Endometrial microvascular endothelial cells (primary cell): ENCODE results near the gene ATCAY. TPM values are rescaled to one million over a fixed set of nuclear protein-coding genes. Genes with fewer than 3 reads are reported as not detected.

Experiments
- in situ Hi-C: cut with HindIII; loops from 2 replicates; pipeline ENCODE4 v1.10.0; 2017; ENCODE audit warnings: low sequenced_read_pairs, low pct_unique_long_range_greater_than_20kb; ENCODE audit errors: inconsistent ontology term
- total RNA-seq: library from RNA; depleted of rRNA; stranded (reverse); fragments of >200 nt; gene quantifications from one replicate; pipeline ENCODE4 v1.2.3, GENCODE V29; 2015; ENCODE audit errors: inconsistent ontology term

Gene ATCAY, protein sequence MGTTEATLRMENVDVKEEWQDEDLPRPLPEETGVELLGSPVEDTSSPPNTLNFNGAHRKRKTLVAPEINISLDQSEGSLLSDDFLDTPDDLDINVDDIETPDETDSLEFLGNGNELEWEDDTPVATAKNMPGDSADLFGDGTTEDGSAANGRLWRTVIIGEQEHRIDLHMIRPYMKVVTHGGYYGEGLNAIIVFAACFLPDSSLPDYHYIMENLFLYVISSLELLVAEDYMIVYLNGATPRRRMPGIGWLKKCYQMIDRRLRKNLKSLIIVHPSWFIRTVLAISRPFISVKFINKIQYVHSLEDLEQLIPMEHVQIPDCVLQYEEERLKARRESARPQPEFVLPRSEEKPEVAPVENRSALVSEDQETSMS
- total RNA-seq, result not detected

DNA sequence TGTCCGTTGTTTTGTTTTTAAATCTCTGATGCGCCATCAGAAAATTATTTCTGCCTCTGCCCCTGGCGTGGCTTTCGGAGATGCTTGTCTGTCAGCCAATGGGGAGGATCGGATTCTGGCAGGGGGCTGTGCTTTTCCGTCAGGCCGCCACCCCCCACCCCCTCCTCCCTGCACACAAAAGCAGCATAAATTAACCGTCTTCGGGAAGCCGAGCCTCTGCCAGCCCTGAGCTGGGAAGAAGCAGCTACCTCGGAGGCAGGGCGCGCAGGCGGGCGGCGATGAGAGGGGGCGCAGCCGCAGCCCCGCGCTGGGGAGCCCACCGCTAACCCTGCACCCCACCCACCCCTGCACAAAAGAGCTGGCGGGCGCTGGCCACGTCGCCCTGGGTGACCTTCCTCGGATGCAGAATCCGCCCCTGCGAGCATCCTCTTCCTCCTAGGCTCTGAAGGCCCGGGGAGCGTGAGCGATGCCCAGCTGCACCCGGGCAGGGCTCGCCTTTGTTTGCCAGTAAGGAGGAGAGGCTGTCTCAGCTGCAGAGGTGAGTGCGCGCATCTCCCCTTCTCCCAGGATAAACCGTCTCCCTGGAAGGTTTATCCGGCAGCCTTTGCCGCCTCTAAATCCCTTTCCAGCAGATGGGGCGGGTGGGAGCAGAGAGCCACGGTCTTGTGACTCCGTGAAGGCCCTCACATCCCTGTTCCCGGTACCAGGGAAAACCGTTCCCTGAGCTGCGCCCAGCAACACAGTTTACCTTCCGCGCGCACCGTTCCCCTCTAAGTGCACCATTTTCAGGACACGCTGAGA is at the start of gene ATCAY:
Gene ATCAY, plus strand, starts transcription at position 215 of the 801 bp plus-strand sequence. CDS start 5,083 bp downstream, outside the sequence.
- in situ Hi-C loops, result no loop called here

DNA sequence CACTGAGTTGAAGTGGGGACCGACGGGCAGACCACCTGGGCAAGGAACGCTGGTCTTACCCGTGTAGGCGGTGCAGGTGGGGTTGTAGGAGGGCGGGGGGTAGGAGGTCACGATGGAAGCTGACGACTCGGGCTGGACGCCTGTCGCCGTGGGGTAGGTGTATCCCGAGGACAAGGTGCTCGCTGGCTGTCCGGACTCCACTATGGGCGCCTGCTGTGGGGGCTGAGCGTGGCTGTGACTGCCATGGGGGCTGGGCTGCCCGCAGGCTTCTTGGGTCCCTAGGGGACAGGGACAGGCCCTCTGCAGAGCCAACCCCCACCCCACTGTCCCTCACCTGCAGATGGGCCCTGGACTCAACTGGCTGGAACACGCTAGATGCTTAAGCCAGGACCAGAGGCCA is 48.9 kb upstream of the ATCAY start:
- in situ Hi-C loops, result no loop called here

DNA sequence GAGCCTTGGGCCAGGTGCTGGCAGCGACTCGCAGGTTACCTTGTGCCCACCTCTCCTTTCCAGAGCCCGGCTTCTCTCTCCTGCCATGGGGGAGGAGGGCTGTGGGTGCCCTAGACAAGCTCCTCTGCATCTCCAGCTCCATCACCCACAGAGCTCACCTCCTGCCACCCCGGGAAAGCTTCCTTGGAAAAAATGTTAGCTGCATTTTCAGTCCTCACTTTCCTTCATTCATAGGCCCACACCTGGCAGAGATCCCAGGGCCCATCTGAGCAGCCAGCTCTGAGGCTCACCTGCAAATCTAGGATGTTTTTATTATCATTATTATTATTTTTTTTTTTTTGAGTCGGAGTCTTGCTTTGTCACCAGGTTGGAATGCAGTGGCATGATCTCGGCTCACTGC is 48.5 kb upstream of the ATCAY start:
- in situ Hi-C loops, result no loop called here

DNA sequence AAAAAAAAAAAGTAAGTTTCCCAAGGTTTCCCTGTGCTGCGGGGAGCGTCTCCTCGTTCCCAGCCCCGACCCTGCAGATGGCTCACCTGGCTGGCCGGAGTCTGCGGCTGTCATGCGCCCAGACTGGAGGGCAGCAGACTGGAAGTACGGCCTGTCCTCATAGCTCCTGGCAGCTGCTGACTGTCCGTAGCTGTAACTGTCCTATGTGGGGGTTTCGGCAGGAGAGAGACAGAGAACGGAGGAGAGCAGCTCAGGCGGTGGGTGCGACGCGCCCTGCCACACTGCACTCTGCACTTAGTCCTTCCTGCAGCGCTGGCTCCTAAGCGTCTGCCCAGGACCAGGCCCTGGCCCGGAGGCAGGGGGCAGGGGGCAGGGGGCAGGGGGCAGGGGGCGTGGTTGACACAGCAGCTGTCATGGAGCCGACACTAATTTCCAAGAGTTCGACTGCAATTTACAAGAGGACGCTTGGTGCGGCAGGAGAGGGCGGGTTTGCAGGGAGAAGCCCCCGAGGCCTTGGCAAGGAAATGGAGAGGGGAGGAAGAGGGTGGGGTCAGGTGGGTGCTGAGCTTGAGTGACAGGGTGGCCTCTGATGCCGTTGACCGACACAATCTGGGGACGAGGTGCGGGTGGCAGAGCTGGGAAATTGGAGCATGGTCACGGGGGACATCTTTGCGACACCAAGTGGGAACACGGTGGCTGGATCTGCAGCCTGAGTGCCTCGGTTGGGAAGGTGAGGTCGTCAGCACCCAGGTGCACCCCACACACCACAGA is 46.7 kb upstream of the ATCAY start:
- in situ Hi-C loops, result no loop called here

DNA sequence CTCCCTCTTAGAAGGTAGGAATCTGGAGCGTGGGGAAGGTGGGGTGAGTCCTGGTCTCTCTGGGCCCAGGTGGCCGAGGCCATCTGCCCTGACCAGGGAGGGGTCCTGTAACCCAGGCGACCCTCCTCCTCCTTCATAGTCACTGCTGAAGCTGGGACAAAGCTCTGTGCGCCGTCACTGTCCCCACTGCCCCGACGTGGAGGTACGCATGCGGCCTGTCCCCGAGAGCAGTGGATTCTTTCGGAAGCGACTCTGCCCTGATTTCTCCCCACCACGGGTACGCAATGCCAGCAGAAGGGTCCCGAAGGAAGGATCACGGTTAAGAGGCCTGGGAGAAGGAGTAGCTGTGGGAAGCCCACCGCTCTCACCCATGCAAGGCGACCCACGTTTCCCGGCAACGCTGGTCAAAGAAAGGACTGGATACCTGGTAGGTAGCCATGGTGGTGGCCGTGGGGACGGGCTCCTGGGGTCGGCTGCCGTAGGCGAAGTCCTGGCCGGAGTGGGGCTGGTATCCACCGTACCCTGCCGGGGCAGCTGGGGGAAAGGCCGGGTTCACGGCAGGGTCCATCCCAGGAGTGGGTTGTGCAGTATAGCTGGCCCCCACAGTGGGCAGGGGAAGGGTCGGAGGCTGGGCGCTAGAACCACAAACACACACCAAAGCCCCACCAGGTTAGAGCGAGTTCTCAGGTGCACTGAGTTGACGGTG is 46.0 kb upstream of the ATCAY start:
- in situ Hi-C loops, result no loop called here

DNA sequence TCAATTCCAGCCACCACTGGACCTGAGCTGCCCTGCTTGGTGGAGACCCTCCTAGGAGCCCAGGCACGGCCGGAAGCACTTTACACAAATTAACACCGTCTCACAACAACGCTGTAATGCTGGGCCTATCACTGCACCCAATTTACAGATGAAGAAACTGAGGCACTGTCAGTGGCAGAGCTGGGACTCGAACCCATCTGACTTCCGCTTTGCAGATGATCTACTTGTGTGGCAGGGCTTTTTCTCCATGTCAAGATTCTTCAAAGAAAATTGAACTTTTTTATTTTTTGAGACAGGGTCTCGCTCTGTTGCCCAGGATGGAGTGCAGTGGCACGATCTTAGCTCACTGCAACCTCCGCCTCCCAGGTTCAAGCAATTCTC is 45.4 kb upstream of the ATCAY start:
- in situ Hi-C loops, result no loop called here

DNA sequence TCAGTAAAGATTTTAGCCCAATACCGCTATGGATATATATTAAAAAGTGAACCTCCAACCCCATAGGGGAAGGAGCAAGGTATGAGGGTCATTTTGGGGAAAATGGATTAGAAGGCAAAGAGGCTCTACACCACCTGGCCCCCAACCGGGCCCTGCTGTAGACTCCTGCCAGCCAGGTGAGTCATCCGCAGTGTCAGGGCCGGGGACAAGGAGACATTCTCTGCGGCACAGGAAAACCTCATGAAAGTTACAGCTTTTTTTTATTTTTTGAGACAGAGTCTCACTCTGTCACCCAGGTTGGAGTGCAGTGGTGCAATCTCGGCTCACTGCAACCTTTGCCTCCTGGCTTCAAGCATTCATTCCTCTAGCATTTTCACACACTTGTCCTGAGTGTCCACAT is 43.6 kb upstream of the ATCAY start:
- in situ Hi-C loops, result no loop called here

DNA sequence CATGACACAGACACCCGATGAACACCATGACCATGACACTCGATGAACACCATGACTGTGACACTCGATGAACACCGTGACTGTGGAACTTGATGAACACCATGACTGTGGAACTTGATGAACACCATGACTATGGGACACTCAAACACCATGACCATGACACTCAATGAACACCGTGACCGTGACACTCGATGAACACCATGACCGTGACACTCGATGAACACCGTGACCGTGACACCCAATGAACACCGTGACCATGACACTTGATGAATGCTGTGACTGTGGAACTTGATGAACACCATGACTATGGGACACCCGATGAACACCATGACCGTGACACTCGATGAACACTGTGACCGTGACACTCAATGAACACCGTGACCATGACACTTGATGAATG is 43.2 kb upstream of the ATCAY start:
- in situ Hi-C loops, result no loop called here

DNA sequence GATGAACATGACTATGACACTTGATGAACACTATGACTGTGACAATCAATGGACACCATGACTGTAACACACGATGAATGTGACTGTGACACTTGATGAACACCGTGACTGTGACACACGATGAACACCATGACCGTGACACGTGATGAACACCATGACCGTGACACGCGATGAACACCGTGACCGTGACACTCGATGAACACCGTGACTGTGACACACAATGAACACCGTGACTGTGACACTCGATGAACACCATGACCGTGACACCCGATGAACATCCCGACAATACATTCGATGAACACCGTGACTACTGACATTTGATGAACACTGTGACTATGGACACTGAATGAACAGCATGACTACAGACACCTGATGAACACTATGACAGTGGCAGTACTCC is 42.6 kb upstream of the ATCAY start:
- in situ Hi-C loops, result no loop called here

DNA sequence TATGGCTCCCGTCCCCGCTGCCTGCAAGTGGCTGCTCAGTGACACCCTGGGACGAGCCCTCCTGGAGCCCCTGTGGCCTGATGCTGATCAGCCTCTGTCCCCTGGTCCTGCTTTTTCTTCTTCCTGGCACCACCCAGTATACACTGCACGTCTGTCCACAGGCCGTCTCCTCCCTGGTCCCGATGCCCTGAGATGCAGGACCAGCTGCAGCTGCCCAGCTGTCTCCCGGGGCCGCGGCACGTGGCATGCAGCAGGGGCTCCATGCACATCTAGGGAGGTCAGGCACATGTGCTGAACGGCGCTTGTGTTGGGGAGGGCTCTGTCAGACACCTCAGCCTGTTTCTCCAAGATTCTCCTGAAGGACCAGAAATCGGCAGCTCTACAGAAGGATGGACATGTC is 41.8 kb upstream of the ATCAY start:
- in situ Hi-C loops, result no loop called here

DNA sequence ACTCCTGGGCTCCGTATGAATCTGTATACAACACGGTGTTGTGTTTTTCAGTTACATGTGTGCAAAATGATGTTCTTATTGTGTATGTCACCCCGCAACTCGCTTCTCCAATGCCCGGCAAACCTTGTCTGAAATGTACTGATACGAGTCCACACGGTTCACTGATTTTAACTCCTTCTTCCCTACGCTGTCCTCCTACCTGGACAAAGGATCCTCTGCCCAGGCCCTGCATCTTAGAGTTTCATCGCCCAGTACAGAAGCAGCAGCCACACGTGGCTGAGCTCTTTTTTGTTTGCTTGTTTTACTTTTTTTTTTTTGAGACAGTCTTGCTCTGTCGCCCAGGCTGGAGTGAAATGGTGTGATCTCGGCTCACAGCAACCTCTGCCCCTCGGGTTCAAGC is 40.5 kb upstream of the ATCAY start:
- in situ Hi-C loops, result no loop called here

DNA sequence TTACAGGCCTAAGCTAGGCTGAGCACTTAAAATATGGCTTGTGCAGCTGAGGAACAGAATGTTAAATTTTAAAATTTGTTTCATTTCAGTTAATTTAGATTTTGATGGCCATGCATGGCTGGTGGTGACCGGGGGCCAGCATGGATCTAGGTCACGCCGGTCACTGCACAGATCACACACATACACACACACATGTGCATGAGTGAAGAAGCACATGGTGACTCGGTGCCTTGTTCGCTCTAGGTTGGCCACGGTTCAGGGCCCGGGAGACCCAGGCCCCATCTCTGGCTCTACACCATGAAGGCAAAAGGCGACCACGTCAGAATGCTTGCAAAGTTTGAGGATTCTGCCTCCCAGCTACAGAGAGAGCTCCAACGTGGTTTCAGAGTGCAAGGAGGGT is 39.7 kb upstream of the ATCAY start:
- in situ Hi-C loops, result no loop called here

DNA sequence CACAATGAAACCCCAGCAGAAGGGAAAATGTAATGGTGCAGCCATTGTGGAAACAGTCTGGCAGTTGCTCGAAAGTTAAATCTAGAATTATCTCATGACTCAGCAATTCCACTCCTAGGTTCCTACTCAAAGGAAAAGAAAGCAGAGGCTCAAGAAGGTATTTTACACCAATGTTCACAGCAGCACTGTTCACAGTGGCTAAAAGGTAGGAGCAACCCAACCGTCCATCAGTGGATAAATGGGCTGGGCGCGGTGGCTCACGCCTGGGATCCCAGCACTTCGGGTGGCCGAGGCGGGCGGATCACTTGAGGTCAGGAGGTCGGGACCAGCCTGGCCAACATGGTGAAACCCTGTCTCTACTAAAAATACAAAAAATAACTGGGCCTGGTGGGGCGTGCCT is 37.5 kb upstream of the ATCAY start:
- in situ Hi-C loops, result no loop called here

DNA sequence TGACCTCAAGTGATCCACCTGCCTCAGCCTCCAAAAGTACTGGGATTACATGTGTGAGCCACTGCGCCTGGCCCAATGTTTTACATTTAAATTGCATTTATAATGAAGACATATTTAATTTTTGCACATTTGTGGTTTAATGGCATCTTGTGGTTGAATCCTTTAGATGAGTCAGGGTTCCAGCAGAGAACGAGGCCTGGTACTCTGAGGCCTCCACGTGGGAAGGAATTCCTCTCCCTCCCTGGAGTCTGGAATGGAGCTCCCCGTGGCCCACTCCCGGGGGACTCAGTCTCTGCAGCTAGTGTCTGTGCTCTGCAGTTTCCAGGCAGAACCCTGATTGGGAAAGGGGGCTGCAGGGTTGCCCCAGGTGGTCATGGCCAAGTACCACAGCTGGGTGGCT is 35.9 kb upstream of the ATCAY start:
- in situ Hi-C loops, result no loop called here

DNA sequence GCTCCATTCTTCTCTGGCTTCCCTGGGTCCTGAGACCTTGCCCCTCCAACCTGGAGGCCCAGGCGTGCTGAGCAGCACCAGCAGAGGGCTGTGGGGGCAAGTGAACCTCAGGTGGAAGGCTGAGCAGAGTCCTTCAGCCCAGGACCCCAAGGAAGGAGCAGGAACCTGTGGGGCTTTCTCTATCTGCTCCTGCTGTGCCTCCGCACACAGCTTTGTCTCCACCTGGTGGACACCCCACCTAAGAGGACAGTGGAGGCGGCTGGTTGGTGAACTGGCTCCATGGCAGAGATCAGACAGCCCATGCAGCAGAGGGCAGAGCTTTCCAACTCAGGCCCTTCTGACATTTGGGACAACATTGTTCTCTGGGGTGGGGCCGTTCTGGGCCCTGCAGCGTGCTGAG is 31.4 kb upstream of the ATCAY start:
- in situ Hi-C loops, result no loop called here

DNA sequence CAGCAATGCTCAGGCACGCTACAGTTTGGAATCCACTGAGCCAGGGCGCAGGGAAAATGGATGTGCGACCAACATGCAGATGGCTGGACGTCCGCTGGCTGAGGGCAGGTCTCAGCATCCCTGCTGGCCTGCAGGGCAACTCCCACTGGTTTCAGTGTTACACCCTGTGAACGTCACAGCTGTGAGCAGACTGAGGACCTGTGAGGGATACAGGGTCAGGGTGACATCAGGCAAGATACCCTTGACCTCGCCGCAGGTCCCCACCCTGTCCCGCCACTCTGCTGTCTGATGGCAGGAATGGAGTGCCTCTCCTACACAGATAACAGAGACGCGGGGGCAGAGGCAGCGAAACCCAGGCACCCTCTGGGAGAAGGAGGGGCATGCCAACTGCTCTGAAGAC is 30.7 kb upstream of the ATCAY start:
- in situ Hi-C loops, result no loop called here

DNA sequence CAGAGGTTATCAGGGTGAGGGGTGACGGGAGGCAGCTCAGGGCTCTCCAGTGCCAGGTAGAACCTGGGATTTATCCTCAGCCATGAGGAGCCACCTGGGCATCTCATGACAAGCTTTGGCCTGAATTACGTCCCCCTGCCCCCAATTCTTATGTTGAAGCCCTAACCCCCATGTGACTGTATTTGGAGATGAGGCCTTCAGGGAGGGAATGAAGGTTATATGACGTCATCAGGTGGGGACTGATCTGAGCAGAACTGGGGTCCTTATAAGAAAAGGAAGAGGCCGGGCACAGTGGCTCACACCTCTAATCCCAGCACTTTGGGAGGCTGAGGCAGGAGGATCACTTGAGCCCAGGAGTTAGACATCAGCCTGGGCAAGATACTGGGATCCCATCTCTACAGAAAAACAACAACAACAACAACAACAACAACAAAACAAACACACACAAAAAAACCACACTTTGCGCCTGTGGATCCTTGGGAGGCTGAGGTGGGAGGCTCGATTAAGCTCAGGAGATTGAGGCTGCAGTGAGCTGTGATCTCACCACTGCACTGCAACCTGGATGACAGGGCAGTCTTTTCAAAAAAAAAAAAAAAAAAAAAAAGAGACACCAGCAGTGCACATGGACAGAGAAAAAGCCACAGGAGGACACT is 30.0 kb upstream of the ATCAY start:
- in situ Hi-C loops, result no loop called here

DNA sequence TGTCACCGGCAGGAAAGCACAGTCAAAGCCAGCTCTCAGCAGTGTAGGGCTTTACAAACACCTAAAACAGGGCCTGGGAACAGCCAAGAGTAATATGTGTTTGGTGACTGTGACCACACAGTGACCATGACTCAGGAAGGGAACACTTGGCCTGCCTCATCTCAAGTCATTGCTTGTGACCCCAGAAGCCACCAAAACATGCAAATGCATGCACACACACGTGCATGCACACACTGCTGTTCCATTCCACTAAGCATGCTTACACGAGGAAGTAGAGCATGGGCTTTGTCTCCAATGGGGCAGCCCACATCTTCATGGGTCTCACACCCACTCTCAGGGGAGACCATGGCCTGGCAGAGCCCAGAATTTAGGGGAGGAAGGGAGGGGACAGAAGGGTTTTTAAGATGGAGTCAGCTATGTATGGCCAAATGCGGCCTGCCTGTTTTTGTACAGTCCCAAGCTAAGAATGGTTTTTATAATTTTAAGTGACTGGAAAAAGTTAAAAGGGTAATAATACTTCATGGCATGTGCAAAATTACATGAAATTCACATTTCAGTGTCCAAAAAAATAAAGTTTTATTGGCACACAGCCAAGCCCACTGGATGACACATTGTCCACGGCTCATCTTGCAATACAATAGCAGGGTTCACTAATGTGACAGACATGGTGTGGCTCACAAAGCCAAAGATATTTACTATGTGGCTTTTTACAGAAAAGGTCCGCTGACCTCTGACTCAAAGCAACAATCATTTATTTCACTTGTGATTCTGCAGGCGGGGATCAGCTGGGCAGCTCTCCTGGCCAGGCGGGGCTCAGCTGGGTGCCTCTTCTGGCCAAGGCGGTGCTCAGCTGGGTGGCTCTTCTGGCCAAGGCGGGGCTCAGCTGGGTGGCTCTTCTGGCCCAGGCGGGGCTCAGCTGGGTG is 29.0 kb upstream of the ATCAY start:
- in situ Hi-C loops, result no loop called here
